CD14-positive monocyte (primary cell): ENCODE measurements around the gene MYOZ2. TPM values are rescaled to one million over a fixed set of nuclear protein-coding genes. Genes with fewer than 3 reads are reported as not detected.

ENCODE experiments used
- DNase-seq, 3 donors: peaks; one replicate each; pipeline ENCODE4 v3.0.0-alpha.2; 2011 to 2022
- H2AFZ ChIP-seq: 2 replicates; pipeline ENCODE4 v1.6.0; 2012; ENCODE audit warnings: mild to moderate bottlenecking, low read depth, low read length, inconsistent platforms; ENCODE audit not compliant: insufficient read depth, poor library complexity, severe bottlenecking
- H3K27ac ChIP-seq, 2 donors: 1 replicate in 1 of 2; 2 replicates in 1 of 2; pipeline ENCODE4 v1.5.1; 2012 to 2013; ENCODE audit warnings: low read length in 2 of 2, control low read depth in 1 of 2, inconsistent platforms in 1 of 2, low read depth in 1 of 2, mild to moderate bottlenecking in 1 of 2
- H3K27me3 ChIP-seq, 2 donors: one replicate each; pipeline versions ENCODE4 v1.6.0 to v1.6.1; 2011 to 2013; ENCODE audit warnings: low read length in 2 of 2; ENCODE audit not compliant: control insufficient read depth in 2 of 2, insufficient read depth in 2 of 2
- H3K36me3 ChIP-seq, 2 donors: replicated peaks in 1 of 2; 1 replicate in 1 of 2; 2 replicates in 1 of 2; pipeline versions ENCODE4 v1.5.1 to v1.6.1; 2012 to 2013; ENCODE audit warnings: low read length in 2 of 2, control low read depth in 1 of 2, inconsistent platforms in 1 of 2, mild to moderate bottlenecking in 1 of 2; ENCODE audit not compliant: insufficient read depth in 2 of 2, control insufficient read depth in 1 of 2
- H3K4me1 ChIP-seq, 2 donors: 1 replicate in 1 of 2; 2 replicates in 1 of 2; pipeline versions ENCODE4 v1.5.1 to v1.6.1; 2012 to 2013; ENCODE audit warnings: low read length in 2 of 2, control low read depth in 1 of 2, inconsistent platforms in 1 of 2, mild to moderate bottlenecking in 1 of 2, moderate library complexity in 1 of 2; ENCODE audit not compliant: insufficient read depth in 2 of 2, control insufficient read depth in 1 of 2
- H3K4me2 ChIP-seq: replicated peaks from 2 replicates; pipeline ENCODE3; 2012; ENCODE audit warnings: low read length, moderate library complexity, mild to moderate bottlenecking; ENCODE audit not compliant: poor library complexity, severe bottlenecking; ENCODE audit errors: extremely low read depth
- H3K4me3 ChIP-seq, 3 experiments: fragments of 200-600 bp in 1 of 3; sonication (generic) in 1 of 3; replicated peaks in 1 of 3; 1 replicate in 2 of 3; 2 replicates in 1 of 3; pipeline ENCODE4 v1.5.1; 2011 to 2013; ENCODE audit warnings: low read length in 3 of 3, mild to moderate bottlenecking in 3 of 3, control low read depth in 2 of 3, low read depth in 2 of 3, inconsistent platforms in 1 of 3, moderate library complexity in 1 of 3
- H3K79me2 ChIP-seq: 2 replicates; pipeline ENCODE4 v1.6.0; 2012; ENCODE audit warnings: mild to moderate bottlenecking, control low read depth, inconsistent platforms, low read length, moderate library complexity; ENCODE audit not compliant: insufficient read depth
- H3K9ac ChIP-seq: 2 replicates; pipeline ENCODE4 v1.6.0; 2017; ENCODE audit warnings: low read length, mild to moderate bottlenecking; ENCODE audit not compliant: insufficient read depth, poor library complexity, severe bottlenecking
- H3K9me3 ChIP-seq, 2 donors: replicated peaks in 1 of 2; 1 replicate in 1 of 2; 2 replicates in 1 of 2; pipeline versions ENCODE4 v1.5.1 to v1.6.1; 2012 to 2013; ENCODE audit warnings: low read length in 2 of 2, control low read depth in 1 of 2; ENCODE audit not compliant: control insufficient read depth in 1 of 2, insufficient read depth in 1 of 2
- H4K20me1 ChIP-seq: 2 replicates; pipeline ENCODE4 v1.6.0; 2012; ENCODE audit warnings: mild to moderate bottlenecking, low read length, control low read depth, moderate library complexity; ENCODE audit not compliant: insufficient read depth
- H3K27ac Mint-ChIP-seq, 7 donors: one replicate each; pipeline ENCODE4 v1.8.0; 2020; ENCODE audit warnings: mild to moderate bottlenecking in 7 of 7, mixed read lengths in 7 of 7, moderate library complexity in 6 of 7, inconsistent platforms in 2 of 7
- H3K27me3 Mint-ChIP-seq, 3 donors: one replicate each; pipeline ENCODE4 v1.8.0; 2021 to 2022; ENCODE audit warnings: low read depth in 3 of 3, mild to moderate bottlenecking in 3 of 3, mixed read lengths in 3 of 3, moderate library complexity in 3 of 3, inconsistent platforms in 1 of 3
- H3K36me3 Mint-ChIP-seq, 2 donors: one replicate each; pipeline ENCODE4 v1.8.0; 2020; ENCODE audit warnings: mixed read lengths in 2 of 2, inconsistent platforms in 1 of 2, mild to moderate bottlenecking in 1 of 2
- H3K4me1 Mint-ChIP-seq: one replicate; pipeline ENCODE4 v1.8.0; 2020; ENCODE audit warnings: mild to moderate bottlenecking, mixed read lengths
- H3K4me3 Mint-ChIP-seq, 2 donors: one replicate each; pipeline ENCODE4 v1.8.0; 2020; ENCODE audit warnings: mild to moderate bottlenecking in 2 of 2, mixed read lengths in 2 of 2, moderate library complexity in 1 of 2
- H3K9me3 Mint-ChIP-seq, 7 donors: one replicate each; pipeline ENCODE4 v1.8.0; 2020 to 2022; ENCODE audit warnings: mixed read lengths in 7 of 7, mild to moderate bottlenecking in 6 of 7, moderate library complexity in 6 of 7, inconsistent platforms in 2 of 7
- WGBS: methylation state at CpG from one replicate; pipeline ENCODE4 v1.1.5; 2013; ENCODE audit warnings: missing lambda C conversion rate; ENCODE audit not compliant: insufficient coverage; 5-methylcytosine and 5-hydroxymethylcytosine counted together
- intact Hi-C, 2 donors: fragments of 100-400 bp; cut with micrococcal nuclease; formaldehyde crosslinking; loops; one replicate each; pipeline versions ENCODE4 v1.15.0 to v1.15.1; 2023
- polyA plus RNA-seq, 3 donors: library from polyadenylated mRNA; depleted of rRNA in 1 of 3; unstranded in 2 of 3; stranded (reverse) in 1 of 3; fragments of 300-500 nt in 2 of 3; fragments of >200 nt in 1 of 3; fragmentation: Illumina TruSeq in 2 of 3; gene quantifications; 1 replicate in 2 of 3; 2 replicates in 1 of 3; pipeline ENCODE4 v1.2.3, GENCODE V29; 2012 to 2021
- TF ChIP-seq, protein P1 (sequence below): fragments of 200-600 bp; IDR thresholded peaks from one replicate; pipeline ENCODE4 v1.8.0; 2022; ENCODE audit warnings: antibody characterized with exemption, mild to moderate bottlenecking

MYOZ2 gene
- polyA plus RNA-seq, 3 donors: not detected

- Histone ChIP-seq H3K9ac (no peak overlapping the region), H3K9me3 (no peaks in the 10 kb centered on the region), H3K27me3 (peaks cover 0 to under 1% of the 10 kb centered on the region in 2 donors), H3K27ac (no peak overlapping the region), H3K4me2 (no peak overlapping the region), H3K4me1 (peaks cover 6 to 8% of the 10 kb centered on the region in 2 donors), H3K36me3 (no peaks in the 10 kb centered on the region), H3K4me3 (no peak overlapping the region), H2AFZ (no peak overlapping the region), H3K79me2 (no peaks in the 10 kb centered on the region), H4K20me1 (no peaks in the 10 kb centered on the region)
- Mint-ChIP-seq H3K27ac (no peak overlapping the region), H3K9me3 (peaks cover 0 to 1% (median 0%) of the 10 kb centered on the region in 7 donors), H3K4me3 (no peak overlapping the region), H3K27me3 (peaks cover 4 to 7% (median 4%) of the 10 kb centered on the region in 3 donors), H3K36me3 (no peaks in the 10 kb centered on the region), H3K4me1 (peaks cover 5% of the 10 kb centered on the region)
- TF ChIP-seq, protein P1, sequence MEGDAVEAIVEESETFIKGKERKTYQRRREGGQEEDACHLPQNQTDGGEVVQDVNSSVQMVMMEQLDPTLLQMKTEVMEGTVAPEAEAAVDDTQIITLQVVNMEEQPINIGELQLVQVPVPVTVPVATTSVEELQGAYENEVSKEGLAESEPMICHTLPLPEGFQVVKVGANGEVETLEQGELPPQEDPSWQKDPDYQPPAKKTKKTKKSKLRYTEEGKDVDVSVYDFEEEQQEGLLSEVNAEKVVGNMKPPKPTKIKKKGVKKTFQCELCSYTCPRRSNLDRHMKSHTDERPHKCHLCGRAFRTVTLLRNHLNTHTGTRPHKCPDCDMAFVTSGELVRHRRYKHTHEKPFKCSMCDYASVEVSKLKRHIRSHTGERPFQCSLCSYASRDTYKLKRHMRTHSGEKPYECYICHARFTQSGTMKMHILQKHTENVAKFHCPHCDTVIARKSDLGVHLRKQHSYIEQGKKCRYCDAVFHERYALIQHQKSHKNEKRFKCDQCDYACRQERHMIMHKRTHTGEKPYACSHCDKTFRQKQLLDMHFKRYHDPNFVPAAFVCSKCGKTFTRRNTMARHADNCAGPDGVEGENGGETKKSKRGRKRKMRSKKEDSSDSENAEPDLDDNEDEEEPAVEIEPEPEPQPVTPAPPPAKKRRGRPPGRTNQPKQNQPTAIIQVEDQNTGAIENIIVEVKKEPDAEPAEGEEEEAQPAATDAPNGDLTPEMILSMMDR: no peak
- intact Hi-C loops: loop anchor here (10.0 kb wide), 3 partner anchors 103 to 193 kb away; no protein-coding TSS in a partner anchor
- no peak for DNase-seq
- no CpG with 5 or more reads among the region's 1 CpG for WGBS
These were observed 82.5 kb downstream of the MYOZ2 start for GRCh38 chr4:119218093-119218492.

GRCh38 chr4:119221412-119221811 lies 85.8 kb downstream of the MYOZ2 start:
- Histone ChIP-seq H3K4me1 (no peaks in the 10 kb centered on the region), H2AFZ (no peak overlapping the region), H3K36me3 (no peaks in the 10 kb centered on the region), H3K27ac (no peak overlapping the region), H3K9me3 (no peaks in the 10 kb centered on the region), H3K4me2 (no peak overlapping the region), H4K20me1 (no peaks in the 10 kb centered on the region), H3K9ac (no peak overlapping the region), H3K79me2 (no peaks in the 10 kb centered on the region), H3K4me3 (no peak overlapping the region), H3K27me3 (no peaks in the 10 kb centered on the region)
- H3K4me1 Mint-ChIP-seq: no peaks in the 10 kb centered on the region
- no peaks in the 10 kb centered on the region for H3K36me3 Mint-ChIP-seq
- TF ChIP-seq, protein P1: no peak
- 88% methylated on average over 4 of the region's 4 CpGs for WGBS
- no peak overlapping the region for H3K27ac Mint-ChIP-seq
- H3K9me3 Mint-ChIP-seq: peaks cover 0 to 5% (median 1%) of the 10 kb centered on the region in 7 donors
- DNase-seq: no peak
- H3K4me3 Mint-ChIP-seq: no peak overlapping the region
- intact Hi-C loops: no loop called here
- no peaks in the 10 kb centered on the region for H3K27me3 Mint-ChIP-seq
